Skeletal muscle satellite cell (primary cell): ENCODE results near the gene SYNJ2BP. TPM values are rescaled to one million over a fixed set of nuclear protein-coding genes. Genes with fewer than 3 reads are reported as not detected.
"Not testable (repeated sequence)": the region's sequence is repeated elsewhere in the genome, so short reads cannot be mapped to it uniquely, and the experiment has no call there.

ENCODE experiments used
- H3K27me3 ChIP-seq: 2 replicates; pipeline ENCODE4 v1.7.0; 2013; ENCODE audit warnings: low read length; ENCODE audit not compliant: control insufficient read depth, insufficient read depth
- H3K36me3 ChIP-seq: 2 replicates; pipeline ENCODE4 v1.7.0; 2013; ENCODE audit warnings: mild to moderate bottlenecking, control low read depth, low read length; ENCODE audit not compliant: insufficient read depth
- H3K4me1 ChIP-seq: 2 replicates; pipeline ENCODE4 v1.7.0; 2013; ENCODE audit warnings: low read length; ENCODE audit not compliant: control insufficient read depth, insufficient read depth
- H3K4me2 ChIP-seq: 2 replicates; pipeline ENCODE4 v1.7.0; 2013; ENCODE audit warnings: mild to moderate bottlenecking, low read length
- H3K4me3 ChIP-seq: 2 replicates; pipeline ENCODE4 v1.7.0; 2013; ENCODE audit warnings: low read length
- H3K9ac ChIP-seq: 2 replicates; pipeline ENCODE4 v1.7.0; 2013; ENCODE audit warnings: mild to moderate bottlenecking, low read depth, low read length, moderate library complexity
- H3K9me3 ChIP-seq: replicated peaks from 2 replicates; pipeline ENCODE4 v1.7.0; 2013; ENCODE audit warnings: mild to moderate bottlenecking, control low read depth, low read length
- total RNA-seq: library from RNA; depleted of rRNA; stranded (reverse); fragments of >200 nt; gene quantifications from 2 replicates; pipeline ENCODE4 v1.2.3, GENCODE V29; 2012; rRNA removed

SYNJ2BP gene
- 14.2 and 16.0 TPM in 2 replicates for total RNA-seq

GRCh38 chr14:70416725-70417349, at the start of gene SYNJ2BP:
TSS of gene SYNJ2BP (minus strand) at chr14:70417090. CDS start at chr14:70416963, 127 bp downstream.
- Histone ChIP-seq H3K36me3 (no peaks in the 10 kb centered on the region), H3K4me2 (peak within 1 kb of the TSS; percentile 84), H3K9me3 (no peaks in the 10 kb centered on the region), H3K9ac (peak within 1 kb of the TSS; percentile 84), H3K4me3 (peak within 1 kb of the TSS; percentile 80), H3K27me3 (no peaks in the 10 kb centered on the region), H3K4me1 (peaks cover 5% of the 10 kb centered on the region)

DNA sequence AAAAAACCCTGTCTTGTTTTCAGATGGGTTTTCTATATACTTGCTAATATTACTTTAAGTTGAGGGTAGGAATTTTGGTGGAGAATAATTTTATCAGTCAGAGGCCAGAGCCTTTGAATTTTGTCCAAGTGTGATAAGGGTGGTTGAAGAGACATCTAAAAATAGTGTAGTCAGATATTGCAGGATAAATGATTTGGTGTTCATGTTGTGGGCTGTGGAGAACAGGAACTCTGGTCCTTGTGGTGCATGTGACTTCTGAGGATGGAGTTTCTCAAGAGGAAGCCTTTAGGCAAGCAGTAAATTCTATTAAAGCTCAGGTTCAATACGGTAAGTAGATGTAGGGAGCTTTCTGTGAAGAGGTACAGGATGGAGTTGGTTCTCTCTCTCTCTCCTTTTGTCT, 37.8 kb upstream of the SYNJ2BP start:
- Histone ChIP-seq H3K4me3 (no peak overlapping the region), H3K9ac (no peak overlapping the region), H3K36me3 (no peaks in the 10 kb centered on the region), H3K4me2 (no peak overlapping the region), H3K9me3 (no peaks in the 10 kb centered on the region), H3K27me3 (no peaks in the 10 kb centered on the region), H3K4me1 (no peaks in the 10 kb centered on the region)

GRCh38 chr14:70451874-70452273, 35.0 kb upstream of the SYNJ2BP start, which contains the start of gene ADAM21:
TSS of gene ADAM21 (plus strand) at chr14:70452174. CDS start at chr14:70457500, 5,326 bp downstream.
- Histone ChIP-seq H3K4me1 (no peaks in the 10 kb centered on the region), H3K27me3 (no peaks in the 10 kb centered on the region), H3K9me3 (no peaks in the 10 kb centered on the region), H3K36me3 (no peaks in the 10 kb centered on the region), H3K9ac (no peak within 1 kb of the TSS), H3K4me3 (no peak within 1 kb of the TSS), H3K4me2 (no peak within 1 kb of the TSS)

- Histone ChIP-seq H3K27me3 (no peaks in the 10 kb centered on the region), H3K36me3 (no peaks in the 10 kb centered on the region), H3K4me1 (no peaks in the 10 kb centered on the region), H3K9me3 (no peaks in the 10 kb centered on the region), H3K4me2 (no peak overlapping the region), H3K9ac (no peak overlapping the region), H3K4me3 (no peak overlapping the region)
Measured at GRCh38 chr14:70448633-70449340, 31.9 kb upstream of the SYNJ2BP start.

DNA sequence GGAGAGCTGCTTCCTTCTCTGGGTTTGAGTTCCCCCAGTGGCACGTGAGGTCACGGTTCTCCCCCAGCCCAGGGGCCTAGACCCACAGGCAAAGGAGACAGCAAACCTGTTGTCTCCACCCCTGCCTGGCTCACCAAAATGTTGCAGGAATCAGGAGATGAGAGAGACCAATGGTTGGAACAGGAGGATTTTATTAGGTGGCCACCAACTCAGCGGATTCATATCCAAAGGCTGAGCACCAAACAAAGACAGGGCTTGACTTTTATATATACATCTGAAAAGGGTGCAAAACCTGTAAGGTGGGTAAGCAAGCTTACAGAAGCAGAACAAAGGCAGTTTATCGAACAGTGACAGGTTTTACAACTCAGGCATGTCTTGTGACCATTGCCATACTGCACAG, 25.9 kb upstream of the SYNJ2BP start:
- no peak overlapping the region for H3K4me3 ChIP-seq
- no peak overlapping the region for H3K4me2 ChIP-seq
- H3K36me3 ChIP-seq, result no peaks in the 10 kb centered on the region
- H3K4me1 ChIP-seq, result no peaks in the 10 kb centered on the region
- no peaks in the 10 kb centered on the region for H3K9me3 ChIP-seq
- H3K27me3 ChIP-seq, result no peaks in the 10 kb centered on the region
- no peak overlapping the region for H3K9ac ChIP-seq

GRCh38 chr14:70441641-70442040, 24.8 kb upstream of the SYNJ2BP start:
- Histone ChIP-seq H3K9ac (no peak overlapping the region), H3K4me3 (no peak overlapping the region), H3K36me3 (no peaks in the 10 kb centered on the region), H3K9me3 (no peaks in the 10 kb centered on the region), H3K4me2 (no peak overlapping the region), H3K27me3 (no peaks in the 10 kb centered on the region), H3K4me1 (no peaks in the 10 kb centered on the region)

GRCh38 chr14:70436867-70437266, 20.0 kb upstream of the SYNJ2BP start:
- Histone ChIP-seq H3K27me3 (no peaks in the 10 kb centered on the region), H3K4me2 (no peak overlapping the region), H3K4me1 (no peaks in the 10 kb centered on the region), H3K4me3 (no peak overlapping the region), H3K9ac (no peak overlapping the region), H3K9me3 (no peaks in the 10 kb centered on the region), H3K36me3 (no peaks in the 10 kb centered on the region)

GRCh38 chr14:70426555-70426954, 9.7 kb upstream of the SYNJ2BP start:
- H3K27me3 ChIP-seq, H3K4me1 ChIP-seq, H3K4me2 ChIP-seq, H3K9ac ChIP-seq, H3K36me3 ChIP-seq, H3K4me3 ChIP-seq, H3K9me3 ChIP-seq: not testable (repeated sequence)

DNA sequence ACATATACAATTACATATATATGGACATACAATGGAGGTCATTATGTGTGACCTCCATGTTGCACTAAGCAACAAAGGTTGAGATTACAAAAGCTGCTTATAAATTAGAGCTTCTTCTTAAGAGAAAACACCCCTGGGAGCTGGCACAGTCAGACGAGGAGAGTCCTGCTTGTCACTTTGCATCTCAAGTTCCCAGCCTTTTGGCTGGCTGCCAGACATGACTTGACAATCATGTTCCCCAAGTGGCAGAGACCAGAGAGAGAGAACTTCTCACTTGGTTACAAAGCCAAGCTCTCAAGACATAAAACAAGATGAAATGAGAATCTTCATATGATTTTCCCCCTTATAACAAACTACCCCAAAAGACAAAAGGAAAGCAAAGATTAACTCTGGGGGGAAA, 8.5 kb upstream of the SYNJ2BP start:
- Histone ChIP-seq H3K36me3 (no peaks in the 10 kb centered on the region), H3K4me3 (no peak overlapping the region), H3K9me3 (no peaks in the 10 kb centered on the region), H3K4me2 (no peak overlapping the region), H3K9ac (no peak overlapping the region), H3K4me1 (no peaks in the 10 kb centered on the region), H3K27me3 (no peaks in the 10 kb centered on the region)

DNA sequence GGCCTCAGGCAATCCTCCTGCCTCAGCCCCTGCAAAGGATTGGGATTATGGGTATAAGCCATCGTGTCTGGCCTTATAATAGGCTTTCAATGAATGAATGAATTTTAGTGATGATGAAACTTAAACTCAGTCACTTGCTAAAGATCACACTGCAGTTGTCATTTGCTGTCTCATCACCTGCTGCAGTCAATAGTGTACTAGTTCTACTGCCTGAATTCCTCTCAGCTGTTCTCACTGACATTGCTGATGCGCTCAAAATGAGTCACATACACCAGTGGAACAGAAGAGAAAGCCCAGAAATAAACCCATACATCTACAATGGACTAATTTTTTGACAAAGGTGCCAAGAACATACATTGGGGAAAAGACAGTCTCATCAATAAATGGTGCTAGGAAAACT, 5.6 kb upstream of the SYNJ2BP start:
- Histone ChIP-seq H3K4me1 (no peaks in the 10 kb centered on the region), H3K4me3 (no peak overlapping the region), H3K9me3 (no peaks in the 10 kb centered on the region), H3K27me3 (no peaks in the 10 kb centered on the region), H3K4me2 (no peak overlapping the region), H3K9ac (no peak overlapping the region), H3K36me3 (no peaks in the 10 kb centered on the region)

DNA sequence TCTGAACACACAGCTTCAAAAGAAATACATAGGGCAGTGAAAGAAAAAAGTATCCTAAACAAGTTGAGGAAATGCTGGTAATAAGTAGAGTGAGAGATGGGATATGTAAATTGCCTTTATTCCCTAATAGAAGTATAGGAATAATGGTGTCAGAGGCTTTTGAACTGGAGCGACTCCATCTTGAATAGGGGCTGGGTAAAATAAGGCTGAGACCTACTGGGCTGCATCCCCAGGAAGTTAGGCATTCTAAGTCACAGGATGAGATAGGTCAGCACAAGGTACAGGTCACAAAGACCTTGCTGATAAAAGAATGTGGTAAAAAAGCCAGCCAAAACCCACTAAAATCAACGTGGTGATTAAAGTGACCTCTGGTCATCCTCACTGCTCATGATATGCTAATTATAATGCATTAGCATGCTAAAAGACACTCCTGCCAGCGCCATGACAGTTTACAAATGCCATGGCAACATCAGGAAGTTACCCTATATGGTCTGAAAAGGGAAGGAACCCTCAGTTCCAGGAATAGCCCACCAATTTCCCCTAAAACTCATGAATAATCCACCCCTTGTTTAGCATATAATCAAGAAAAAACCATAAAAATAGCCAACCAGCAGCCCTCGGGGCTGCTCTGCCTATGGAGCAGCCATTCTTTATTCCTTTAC, 2.5 kb upstream of the SYNJ2BP start:
- H3K9me3 ChIP-seq, H3K4me2 ChIP-seq, H3K27me3 ChIP-seq, H3K4me3 ChIP-seq, H3K36me3 ChIP-seq, H3K9ac ChIP-seq, H3K4me1 ChIP-seq: not testable (repeated sequence)
